GM12878 (cell line): ENCODE measurements around the gene TMEM256. TPM values are rescaled to one million over a fixed set of nuclear protein-coding genes. Genes with fewer than 3 reads are reported as not detected.

ENCODE experiments used
- ATAC-seq: fragments of 200-7000 bp; cut with Tn5 transposase; 3 replicates; pipeline ENCODE4 v1.9.1; 2020; ENCODE audit warnings: mild to moderate bottlenecking, moderate library complexity
- BruUV-seq: library from RNA; stranded (reverse); fragments of 400-500 nt; replicated peaks from 2 replicates; lab custom pipeline; 2021; lab: Mats Ljungman, UMichigan
- CTCF ChIA-PET: fragments of 300-600 bp; sonication (Branson Sonifier 250); formaldehyde crosslinking; extraction: SDS; loops from one replicate; lab custom pipeline; 2021; ENCODE audit warnings: inconsistent platforms; lab: Yijun Ruan, JAX
- POLR2A ChIA-PET: fragments of 350-600 bp; formaldehyde crosslinking; extraction: SDS; loops from one replicate; lab custom pipeline; 2021; ENCODE audit warnings: inconsistent platforms; lab: Charles Lee
- RAD21 ChIA-PET: fragments of 300-600 bp; sonication (Branson Sonifier 250); formaldehyde crosslinking; loops from one replicate; lab custom pipeline; 2023; ENCODE audit warnings: antibody characterized with exemption; ENCODE audit not compliant: unreplicated experiment; lab: Charles Lee
- SMC1A ChIA-PET: fragments of 300-600 bp; sonication (Branson Sonifier 250); formaldehyde crosslinking; loops from one replicate; lab custom pipeline; 2023; ENCODE audit not compliant: unreplicated experiment, uncharacterized antibody; lab: Charles Lee
- DNase-seq: peaks from one replicate; pipeline ENCODE4 v3.0.0-alpha.2; 2011; ENCODE audit warnings: low read depth, low spot score
- FAIRE-seq: peaks from 3 replicates; lab custom pipeline; 2011; peaks lifted over from hg19 to GRCh38; lab: Jason Lieb, UNC
- H2AFZ ChIP-seq: 2 replicates; pipeline ENCODE4 v1.6.0; 2011; ENCODE audit warnings: low read depth, low read length, control low read depth; ENCODE audit not compliant: control insufficient read depth
- H3K27ac ChIP-seq: 2 replicates; pipeline ENCODE4 v1.5.1; 2011; ENCODE audit warnings: control low read depth; ENCODE audit not compliant: control insufficient read depth, insufficient read depth
- H3K27me3 ChIP-seq, 2 experiments: replicated peaks in 1 of 2; 2 replicates each; pipeline versions ENCODE4 v1.6.0 to v1.6.1; 2011; ENCODE audit warnings: low read length in 1 of 2; ENCODE audit not compliant: control insufficient read depth in 2 of 2, insufficient read depth in 2 of 2
- H3K36me3 ChIP-seq, 2 experiments: 2 replicates each; pipeline ENCODE4 v1.5.1; 2011; ENCODE audit warnings: low read length in 1 of 2; ENCODE audit not compliant: control insufficient read depth in 2 of 2, insufficient read depth in 2 of 2
- H3K4me1 ChIP-seq: 2 replicates; pipeline ENCODE4 v1.6.1; 2011; ENCODE audit warnings: mild to moderate bottlenecking, low read length, moderate library complexity, mixed read lengths; ENCODE audit not compliant: control insufficient read depth, insufficient read depth
- H3K4me2 ChIP-seq: 2 replicates; pipeline ENCODE4 v1.6.0; 2011; ENCODE audit warnings: control low read depth; ENCODE audit not compliant: control insufficient read depth, insufficient read depth
- H3K4me3 ChIP-seq: fragments of 200-600 bp; sonication (generic); 2 replicates; pipeline ENCODE4 v1.5.1; 2016
- H3K79me2 ChIP-seq: 2 replicates; pipeline ENCODE4 v1.6.0; 2011; ENCODE audit warnings: low read length; ENCODE audit not compliant: control insufficient read depth, insufficient read depth
- H3K9ac ChIP-seq: 2 replicates; pipeline ENCODE4 v1.8.0; 2011; ENCODE audit warnings: low read length, control low read depth, mixed read lengths; ENCODE audit not compliant: control insufficient read depth, insufficient read depth
- H3K9me3 ChIP-seq: replicated peaks from 3 replicates; pipeline ENCODE4 v1.5.1; 2011; ENCODE audit warnings: mild to moderate bottlenecking, low read length; ENCODE audit not compliant: control insufficient read depth, insufficient read depth
- H4K20me1 ChIP-seq: 2 replicates; pipeline ENCODE4 v1.6.0; 2011; ENCODE audit not compliant: control insufficient read depth, insufficient read depth
- BHLHE40 ChIP-seq, 2 experiments: fragments of 450-650 bp in 1 of 2; IDR thresholded peaks; 2 replicates each; pipeline ENCODE4 v1.6.1; 2011 to 2017; ENCODE audit warnings: low read depth in 2 of 2, borderline replicate concordance in 1 of 2, improper control_type of control experiment in 1 of 2, low read length in 1 of 2, mild to moderate bottlenecking in 1 of 2
- CHD4 ChIP-seq: fragments of 200-600 bp; sonication (generic); IDR thresholded peaks from 2 replicates; pipeline ENCODE4 v1.6.1; 2016; ENCODE audit warnings: mild to moderate bottlenecking
- FOXM1 ChIP-seq: IDR thresholded peaks from 2 replicates; pipeline ENCODE4 v1.6.1; 2012; ENCODE audit warnings: low read depth, mild to moderate bottlenecking, inconsistent platforms, low read length, moderate library complexity
- HSF1 ChIP-seq: fragments of 150-350 bp; IDR thresholded peaks from 2 replicates; pipeline ENCODE4 v1.6.1; 2014; ENCODE audit warnings: mild to moderate bottlenecking, low read depth, low read length
- KAT2A ChIP-seq: conservative IDR thresholded peaks from 2 replicates; pipeline ENCODE4 v1.6.1; 2011; ENCODE audit warnings: low read depth, low read length; ENCODE audit not compliant: control insufficient read depth
- MTA3 ChIP-seq: IDR thresholded peaks from 2 replicates; pipeline ENCODE4 v1.6.1; 2012; ENCODE audit warnings: low read length, inconsistent platforms, borderline replicate concordance
- PML ChIP-seq: IDR thresholded peaks from 2 replicates; pipeline ENCODE4 v1.6.1; 2012; ENCODE audit warnings: low read length, inconsistent platforms
- RB1 ChIP-seq: fragments of 450-650 bp; formaldehyde crosslinking; IDR thresholded peaks from 2 replicates; pipeline ENCODE4 v1.6.1; 2017; ENCODE audit warnings: mild to moderate bottlenecking, borderline replicate concordance
- RFX5 ChIP-seq: IDR thresholded peaks from 2 replicates; pipeline ENCODE4 v1.6.1; 2011; ENCODE audit warnings: low read depth, low read length, improper control_type of control experiment
- USF1 ChIP-seq: IDR thresholded peaks from 2 replicates; pipeline ENCODE4 v1.6.1; 2011; ENCODE audit warnings: borderline replicate concordance, low read depth, mild to moderate bottlenecking, moderate library complexity, mixed read lengths, low read length; ENCODE audit not compliant: insufficient read depth; ENCODE audit errors: extremely low read length
- YBX1 ChIP-seq: fragments of 450-650 bp; IDR thresholded peaks from 2 replicates; pipeline ENCODE4 v1.6.1; 2016; ENCODE audit warnings: antibody characterized with exemption
- ZBTB4 ChIP-seq: fragments of 450-650 bp; formaldehyde crosslinking; IDR thresholded peaks from 2 replicates; pipeline ENCODE4 v1.4.0; 2022; ENCODE audit warnings: mild to moderate bottlenecking, moderate library complexity
- ZBTB40 ChIP-seq: fragments of 450-650 bp; IDR thresholded peaks from 2 replicates; pipeline ENCODE4 v1.6.1; 2016; ENCODE audit warnings: mild to moderate bottlenecking, moderate library complexity, borderline replicate concordance
- WGBS: methylation state at CpG from one replicate; pipeline ENCODE4 v1.1.6; 2016; ENCODE audit warnings: low lambda C conversion rate; ENCODE audit not compliant: insufficient replicate concordance, insufficient coverage; ENCODE audit errors: missing lambda C conversion rate; 5-methylcytosine and 5-hydroxymethylcytosine counted together
- in situ Hi-C: fragments of 300-500 bp; cut with MboI; formaldehyde crosslinking; loops from 9 replicates; pipeline ENCODE4 v1.14.3; 2018; ENCODE audit warnings: mixed read lengths
- intact Hi-C: fragments of 100-400 bp; cut with micrococcal nuclease; formaldehyde crosslinking; loops from one replicate; pipeline ENCODE4 v1.14.2; 2022; ENCODE audit not compliant: unreplicated experiment
- polyA plus RNA-seq, 11 experiments: library from polyadenylated mRNA; depleted of rRNA in 4 of 11; unstranded in 6 of 11; stranded (reverse) in 5 of 11; fragments of >200 nt; fragmentation: Nextera tagmentation in 4 of 11; fragmentation: Illumina TruSeq in 1 of 11; extraction: Ambion mirVana in 4 of 11; extraction: Trizol in 1 of 11; gene quantifications; 1 replicate in 1 of 11; 2 replicates in 10 of 11; pipeline versions ENCODE4 v1.2.1 to v1.2.3, GENCODE V29; 2011 to 2016; ENCODE audit warnings: inconsistent platforms in 2 of 11, missing spikeins in 2 of 11, low read depth in 1 of 11
- total RNA-seq, 4 experiments: library from RNA; depleted of rRNA in 3 of 4; stranded (reverse); fragments of >200 nt in 3 of 4; fragmentation: Illumina TruSeq in 1 of 4; extraction: Trizol in 1 of 4; gene quantifications; 2 replicates each; pipeline versions ENCODE4 v1.2.1 to v1.2.3, GENCODE V29; 2013 to 2021
- TF ChIP-seq, protein P1 (sequence below): IDR thresholded peaks from 2 replicates; pipeline ENCODE4 v1.6.1; 2011; ENCODE audit warnings: low read depth, low read length, improper control_type of control experiment, borderline replicate concordance

Gene TMEM256
- total and polyA plus RNA-seq, 10 of the 15 experiments (the other 5 are each of a cell fraction or from before 2014, with no cell fraction given): 57.3 to 342 (median 95.7) TPM

- Histone ChIP-seq H3K27ac (no peak within 1 kb of the TSS), H2AFZ (no peak within 1 kb of the TSS), H3K4me1 (no peaks in the 10 kb centered on the region), H3K79me2 (no peaks in the 10 kb centered on the region), H3K4me2 (no peak within 1 kb of the TSS), H3K27me3 (no peaks in the 10 kb centered on the region; a peak in 1 of 4 replicates), H4K20me1 (no peaks in the 10 kb centered on the region), H3K4me3 (no peak within 1 kb of the TSS), H3K9ac (no peak within 1 kb of the TSS), H3K36me3 (no peaks in the 10 kb centered on the region), H3K9me3 (no peaks in the 10 kb centered on the region)
- ChIA-PET RAD21 (interaction anchor here (1.3 kb wide), 1 partner anchor 10 kb away, joined by 3 read pairs; the partner anchor contains the start of gene TMEM102), SMC1A (no interaction called here), CTCF (no interaction called here), POLR2A (no interaction called here)
- intact Hi-C loops: no loop called here
- BruUV-seq: no TSS peak
- FAIRE-seq: no peak
- in situ Hi-C loops: no loop called here
- ATAC-seq: no peak
- no peak for DNase-seq
- 27% methylated on average over 7 of the region's 7 CpGs for WGBS
- TF ChIP-seq USF1 (no peak), RFX5 (no peak), CHD4 (no peak), ZBTB4 (no peak), HSF1 (no peak), ZBTB40 (no peak), RB1 (no peak), KAT2A (no peak), BHLHE40 (IDR thresholded peaks at IDR 0.05; ENCODE audit: borderline replicate concordance in 1 of 2, low read depth in 2 of 2, low read length in 1 of 2) (no peak), YBX1 (no peak), MTA3 (no peak), PML (no peak), FOXM1 (no peak)
- TF ChIP-seq, protein P1, sequence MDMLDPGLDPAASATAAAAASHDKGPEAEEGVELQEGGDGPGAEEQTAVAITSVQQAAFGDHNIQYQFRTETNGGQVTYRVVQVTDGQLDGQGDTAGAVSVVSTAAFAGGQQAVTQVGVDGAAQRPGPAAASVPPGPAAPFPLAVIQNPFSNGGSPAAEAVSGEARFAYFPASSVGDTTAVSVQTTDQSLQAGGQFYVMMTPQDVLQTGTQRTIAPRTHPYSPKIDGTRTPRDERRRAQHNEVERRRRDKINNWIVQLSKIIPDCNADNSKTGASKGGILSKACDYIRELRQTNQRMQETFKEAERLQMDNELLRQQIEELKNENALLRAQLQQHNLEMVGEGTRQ: no peak
Observed at GRCh38 chr17:7425316-7425715, 21.4 kb upstream of the TMEM256 start, which contains the start of gene SPEM2. Gene SPEM2 (plus strand): TSS chr17:7425616. CDS start chr17:7425689, 73 bp downstream.
